ENCODE measurements around the gene ANK3.

Gene ANK3

GRCh38 chr10:60138842-60139241 lies 250.8 kb downstream of the ANK3 start:
- DNase-seq (ENCODE audit: low spot score): no peak

GRCh38 chr10:60138026-60138425 lies 251.6 kb downstream of the ANK3 start:
- DNase-seq (ENCODE audit: low spot score): no peak

GRCh38 chr10:60137292-60137992 lies 252.2 kb downstream of the ANK3 start:
- DNase-seq (ENCODE audit: low spot score): no peak

GRCh38 chr10:60135020-60135419 lies 254.7 kb downstream of the ANK3 start:
- DNase-seq (ENCODE audit: low spot score): no peak

GRCh38 chr10:60134548-60134947 lies 255.1 kb downstream of the ANK3 start:
- no peak for DNase-seq (ENCODE audit: low spot score)

GRCh38 chr10:60130130-60130579 lies 259.5 kb downstream of the ANK3 start:
- DNase-seq (ENCODE audit: low spot score): no peak

- no peak for DNase-seq (ENCODE audit: low spot score)
Observed at GRCh38 chr10:60125895-60126294, 263.8 kb downstream of the ANK3 start.

GRCh38 chr10:60124536-60124935 lies 265.1 kb downstream of the ANK3 start:
- no peak for DNase-seq (ENCODE audit: low spot score)

- DNase-seq (ENCODE audit: low spot score): no peak
Observed at GRCh38 chr10:60123668-60124067, 266.0 kb downstream of the ANK3 start.

GRCh38 chr10:60123172-60123571 lies 266.5 kb downstream of the ANK3 start:
- no peak for DNase-seq (ENCODE audit: low spot score)

GRCh38 chr10:60122190-60122589 lies 267.5 kb downstream of the ANK3 start:
- DNase-seq (ENCODE audit: low spot score): no peak

GRCh38 chr10:60114765-60115586 lies 274.7 kb downstream of the ANK3 start:
- peak; percentile 25 for DNase-seq (ENCODE audit: low spot score)

GRCh38 chr10:60110739-60111138 lies 278.9 kb downstream of the ANK3 start:
- DNase-seq (ENCODE audit: low spot score): no peak

GRCh38 chr10:60107308-60107976 lies 282.2 kb downstream of the ANK3 start:
- no peak for DNase-seq (ENCODE audit: low spot score)

GRCh38 chr10:60105295-60105695 lies 284.4 kb downstream of the ANK3 start:
- no peak for DNase-seq (ENCODE audit: low spot score)

GRCh38 chr10:60101821-60102220 lies 287.9 kb downstream of the ANK3 start:
- no peak for DNase-seq (ENCODE audit: low spot score)

GRCh38 chr10:60099998-60100747 lies 289.5 kb downstream of the ANK3 start:
- DNase-seq (ENCODE audit: low spot score): peak; percentile 38

- DNase-seq (ENCODE audit: low spot score): no peak
Observed at GRCh38 chr10:60098677-60099601, 290.7 kb downstream of the ANK3 start.

GRCh38 chr10:60096761-60097513 lies 292.7 kb downstream of the ANK3 start:
- DNase-seq (ENCODE audit: low spot score): no peak

GRCh38 chr10:60093317-60093716 lies 296.4 kb downstream of the ANK3 start:
- no peak for DNase-seq (ENCODE audit: low spot score)

All from CD4-positive, alpha-beta T cell treated with Interleukin-15 for 4 hours (primary cell).